ENCODE results near the gene IRX1.

IRX1 gene

DNA sequence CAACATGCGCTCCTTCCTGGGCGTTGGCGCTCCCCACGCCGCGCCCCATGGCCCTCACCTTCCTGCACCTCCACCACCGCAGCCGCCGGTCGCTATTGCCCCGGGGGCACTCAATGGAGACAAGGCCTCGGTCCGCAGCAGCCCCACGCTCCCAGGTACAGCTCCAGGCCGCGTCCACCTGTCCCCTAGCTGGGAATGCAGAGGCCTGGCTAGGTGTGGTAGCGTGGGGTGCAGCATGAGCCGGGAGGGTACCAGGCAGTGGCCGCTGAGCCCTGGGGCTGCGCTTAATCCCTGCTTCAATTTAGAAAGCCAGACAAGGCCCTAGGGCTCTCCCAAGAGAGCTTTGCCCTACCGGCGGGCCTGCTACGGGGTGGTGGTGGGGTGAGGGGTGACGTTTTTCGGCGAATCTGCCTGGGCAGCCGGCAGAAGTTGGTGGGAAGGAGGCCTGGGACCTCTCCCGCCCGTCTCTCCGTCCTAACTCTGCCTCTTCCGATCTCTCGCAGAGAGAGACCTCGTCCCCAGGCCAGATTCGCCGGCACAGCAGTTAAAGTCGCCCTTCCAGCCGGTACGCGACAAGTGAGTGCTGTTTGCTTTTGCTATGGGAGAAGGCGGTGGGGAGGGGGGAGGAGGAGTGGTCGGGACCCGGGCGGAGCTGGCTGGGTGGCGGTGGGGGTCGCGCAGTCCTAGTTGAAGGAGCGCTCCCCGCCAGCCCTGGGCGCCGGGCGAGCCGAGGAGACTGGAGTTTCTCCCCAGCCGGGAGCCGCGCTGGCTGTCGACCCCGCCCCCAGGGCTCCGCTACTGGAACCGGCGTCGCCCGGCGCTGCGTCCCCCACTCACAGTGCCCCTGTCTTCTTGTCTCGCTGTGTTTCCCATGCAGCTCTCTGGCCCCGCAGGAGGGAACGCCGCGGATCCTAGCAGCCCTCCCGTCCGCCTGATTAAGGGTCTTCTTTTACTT lies 4.8 kb downstream of the IRX1 start:
- no peak for DNase-seq (ENCODE audit: low read depth in 2 of 3, low spot score in 2 of 3)

DNA sequence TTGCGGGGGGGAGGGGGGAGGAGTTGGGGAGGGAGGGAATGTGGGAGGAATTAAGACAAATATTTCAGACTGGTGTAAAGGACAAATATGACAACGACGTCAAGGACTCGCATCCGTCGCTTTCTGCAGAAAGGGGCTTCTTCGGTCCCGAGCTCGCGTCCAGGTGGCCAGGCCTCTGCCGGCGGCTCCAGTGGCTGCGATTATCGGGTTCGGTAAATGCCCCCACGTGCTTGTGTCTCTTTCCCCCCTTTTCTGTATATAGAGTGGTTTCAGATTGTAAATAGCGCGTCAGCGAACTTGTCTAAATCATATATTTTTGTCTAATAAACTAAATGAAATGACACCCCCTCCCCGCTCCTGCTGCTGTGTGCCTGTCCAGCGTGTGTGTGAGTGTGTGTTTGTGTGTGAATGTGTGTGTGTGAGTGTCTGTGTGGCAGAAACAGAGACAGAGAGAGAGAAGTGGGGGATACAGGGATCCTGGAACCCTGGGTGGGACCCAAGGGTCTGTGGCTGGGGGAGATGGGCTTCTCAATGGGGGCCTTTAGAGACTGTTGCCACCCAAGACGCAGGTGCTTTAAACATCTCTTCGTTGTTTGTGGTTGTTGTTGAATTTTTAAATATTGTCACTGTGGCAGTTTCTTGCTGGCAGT lies 5.6 kb downstream of the IRX1 start:
- DNase-seq (ENCODE audit: low read depth in 2 of 3, low spot score in 2 of 3): no peak

DNA sequence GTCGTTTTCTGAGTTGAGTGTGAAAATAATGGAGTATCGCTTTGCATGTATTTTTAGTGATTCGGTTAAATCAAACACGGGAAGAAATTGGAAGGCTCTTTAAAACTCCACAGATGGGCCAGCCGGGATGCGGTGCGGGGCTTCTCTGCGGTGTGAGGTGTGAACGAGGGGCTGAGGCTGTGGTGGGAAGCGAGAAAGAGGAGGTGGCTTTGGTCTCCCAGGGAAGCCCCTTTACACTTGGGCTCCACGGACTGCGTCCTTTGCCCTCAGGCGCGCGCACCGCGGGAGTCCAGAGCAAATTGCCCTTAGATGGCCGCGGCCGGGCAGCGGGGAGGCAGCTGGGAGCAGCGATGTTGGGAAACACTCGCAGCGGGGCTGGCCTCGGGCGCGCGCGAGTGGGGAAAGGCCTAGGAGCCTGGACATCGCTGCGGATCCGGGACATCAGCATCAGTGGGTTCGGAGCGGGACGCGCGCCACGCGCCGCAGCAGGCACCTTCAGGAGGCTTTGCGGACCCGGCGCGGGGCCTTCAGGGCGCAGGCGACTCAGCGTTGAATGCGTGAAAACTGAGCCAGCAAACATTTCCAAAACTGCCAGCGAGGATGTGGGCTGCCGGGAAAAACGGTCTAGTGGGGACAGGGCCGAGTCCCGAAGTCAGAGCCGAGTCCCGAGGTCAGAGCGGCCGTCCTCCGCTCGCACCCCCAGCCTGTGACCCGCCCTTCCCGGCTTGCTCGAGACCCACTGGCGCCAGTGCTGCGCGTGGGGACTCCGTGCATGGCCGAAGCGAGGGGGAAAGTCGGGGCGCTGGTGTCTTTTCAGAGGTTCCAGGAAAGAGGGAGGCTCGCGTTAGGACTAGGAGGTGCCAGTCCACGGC lies 6.5 kb downstream of the IRX1 start:
- DNase-seq (ENCODE audit: low read depth in 2 of 3, low spot score in 2 of 3): no peak

DNA sequence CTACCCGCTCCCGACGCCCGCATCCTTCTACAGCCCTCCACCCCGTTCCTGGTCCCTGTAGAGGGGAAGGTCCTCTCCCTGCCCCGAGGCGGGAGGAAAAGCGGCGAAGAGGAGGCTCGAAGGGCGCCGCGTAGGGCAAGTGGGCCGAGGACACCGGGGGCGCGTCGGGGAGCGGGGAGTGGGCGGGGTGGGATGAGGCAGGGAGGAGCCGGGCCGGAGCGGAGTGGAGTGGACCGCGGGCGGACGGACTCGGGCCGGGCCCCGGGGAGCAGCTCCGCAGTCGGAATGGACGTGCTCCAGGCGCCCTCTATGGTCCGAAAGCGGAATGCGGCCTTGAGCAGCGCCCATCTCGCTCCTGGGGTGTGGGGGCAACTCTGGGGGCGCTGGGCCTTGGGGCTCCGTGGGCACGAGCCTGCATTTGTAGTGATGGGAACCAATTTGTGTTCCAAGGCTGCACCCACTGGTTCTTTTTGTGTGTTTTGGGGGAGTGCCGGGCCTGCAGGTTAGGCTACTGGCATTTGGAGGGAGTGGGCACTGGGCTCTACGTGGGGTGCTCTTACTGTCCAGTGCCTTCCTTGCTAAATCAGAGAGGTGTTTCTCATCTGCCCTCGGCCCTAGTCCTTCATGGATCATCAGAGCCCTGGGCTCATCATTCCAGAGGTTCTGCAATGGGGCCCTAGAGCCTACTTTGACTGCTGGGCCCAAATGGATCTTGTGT lies 7.3 kb downstream of the IRX1 start:
- no peak for DNase-seq (ENCODE audit: low read depth in 2 of 3, low spot score in 2 of 3)

GRCh38 chr5:3604501-3604900 lies 8.9 kb downstream of the IRX1 start:
- no peak for DNase-seq (ENCODE audit: low read depth in 2 of 3, low spot score in 2 of 3)

GRCh38 chr5:3605298-3606010 lies 9.8 kb downstream of the IRX1 start:
- no peak for DNase-seq (ENCODE audit: low read depth in 2 of 3, low spot score in 2 of 3)

GRCh38 chr5:3606121-3606831 lies 10.6 kb downstream of the IRX1 start:
- DNase-seq (ENCODE audit: low read depth in 2 of 3, low spot score in 2 of 3): no peak

DNA sequence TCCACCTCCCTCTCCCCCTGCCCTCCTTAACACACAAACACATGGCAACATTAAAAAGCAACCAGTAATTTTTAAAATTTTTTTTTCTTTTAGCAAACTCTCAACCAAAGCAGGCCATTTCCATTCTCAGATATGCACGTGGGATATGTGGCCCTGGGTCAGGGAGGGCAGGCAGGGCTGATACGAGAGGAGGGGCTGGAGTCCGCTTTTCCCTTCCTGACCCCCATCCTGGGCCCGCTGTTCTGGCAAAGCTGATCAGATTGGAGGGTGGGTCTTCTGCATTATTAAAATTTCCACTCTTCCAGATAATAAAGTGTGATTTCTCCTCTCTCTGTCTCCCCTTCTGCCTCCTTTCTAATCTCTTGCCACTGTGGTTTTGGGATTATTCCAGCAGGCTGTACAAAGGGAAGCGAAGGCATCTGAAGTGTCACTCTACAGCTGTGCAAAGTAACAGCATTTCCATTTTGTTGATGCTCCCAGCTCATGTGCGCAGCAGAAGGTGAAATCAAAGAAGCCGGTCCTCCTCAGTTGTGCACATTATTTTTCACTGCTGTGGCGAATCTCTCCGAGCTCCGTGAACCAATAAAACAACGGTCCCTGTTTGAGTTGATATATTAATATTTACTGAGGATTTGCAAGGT lies 12.0 kb downstream of the IRX1 start:
- no peak for DNase-seq (ENCODE audit: low read depth in 2 of 3, low spot score in 2 of 3)

DNA sequence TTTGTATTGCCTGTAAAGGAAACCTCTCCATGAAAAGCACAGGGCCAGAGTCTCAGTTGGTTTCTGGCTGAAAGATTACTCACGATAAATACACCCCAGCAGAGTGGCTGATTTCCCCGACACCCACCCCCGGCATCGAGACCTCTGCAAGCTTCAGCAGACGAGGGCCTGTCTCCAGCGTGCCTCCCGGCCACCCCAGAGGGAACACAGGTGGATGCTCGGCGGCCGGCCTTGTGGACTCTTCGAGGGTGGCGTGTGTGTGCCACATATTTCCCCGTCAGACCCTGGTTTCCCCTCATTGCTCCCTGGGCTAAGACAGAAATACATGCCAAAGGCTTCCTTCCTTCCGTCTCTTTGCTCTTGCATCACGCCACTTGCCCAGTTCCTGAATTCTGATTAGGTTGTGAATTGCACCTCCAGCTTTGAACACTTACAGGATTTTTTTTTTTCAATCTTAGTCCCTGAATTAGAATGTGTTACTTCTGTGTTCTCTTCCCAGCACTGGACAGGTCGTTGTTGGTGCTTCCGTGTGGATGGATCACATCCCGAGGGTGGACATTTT lies 13.6 kb downstream of the IRX1 start:
- DNase-seq (ENCODE audit: low read depth in 2 of 3, low spot score in 2 of 3): no peak

- no peak for DNase-seq (ENCODE audit: low read depth in 2 of 3, low spot score in 2 of 3)
Observed at GRCh38 chr5:3612591-3613042, 17.0 kb downstream of the IRX1 start.

- no peak for DNase-seq (ENCODE audit: low read depth in 2 of 3, low spot score in 2 of 3)
Observed at GRCh38 chr5:3613726-3614125, 18.1 kb downstream of the IRX1 start.

DNA sequence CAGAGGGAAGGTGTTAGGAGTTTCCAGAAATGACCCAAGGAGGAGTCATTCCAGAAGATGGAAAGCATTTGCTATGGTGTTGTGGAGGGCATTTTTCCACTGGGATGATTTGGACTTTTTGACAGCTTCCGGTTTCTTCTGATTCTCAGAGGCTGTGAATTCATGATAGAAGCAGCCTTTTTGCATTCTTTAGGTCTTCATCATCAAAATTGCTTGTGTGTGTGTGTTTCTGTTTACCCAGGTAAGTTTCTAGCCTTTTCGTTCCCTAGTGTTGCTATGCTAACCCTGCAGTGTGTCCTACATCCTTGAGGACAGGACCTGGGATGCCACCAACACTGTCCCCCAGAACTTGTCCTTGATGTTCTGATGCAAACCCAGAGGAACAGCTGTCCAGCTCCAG lies 19.6 kb downstream of the IRX1 start:
- no peak for DNase-seq (ENCODE audit: low read depth in 2 of 3, low spot score in 2 of 3)

DNA sequence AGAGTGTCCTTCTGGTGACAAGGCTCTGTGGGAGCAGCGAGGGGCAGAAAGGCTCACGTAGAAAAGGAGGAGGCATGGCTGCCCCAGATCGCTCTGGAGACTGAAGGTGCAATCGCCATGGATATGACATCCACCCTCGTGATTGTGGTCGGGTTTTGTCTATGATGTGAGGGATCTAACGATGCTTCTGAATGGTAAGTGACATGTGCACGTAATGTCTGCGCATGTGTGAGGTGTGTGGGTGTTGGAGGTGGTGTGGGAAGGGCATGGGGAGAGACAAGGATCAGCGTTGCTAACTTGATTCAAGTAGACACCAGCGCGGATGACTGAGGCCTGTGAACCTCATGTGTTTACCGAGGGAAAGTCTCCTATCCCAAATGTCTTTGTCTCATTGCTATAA lies 20.2 kb downstream of the IRX1 start:
- no peak for DNase-seq (ENCODE audit: low read depth in 2 of 3, low spot score in 2 of 3)

DNA sequence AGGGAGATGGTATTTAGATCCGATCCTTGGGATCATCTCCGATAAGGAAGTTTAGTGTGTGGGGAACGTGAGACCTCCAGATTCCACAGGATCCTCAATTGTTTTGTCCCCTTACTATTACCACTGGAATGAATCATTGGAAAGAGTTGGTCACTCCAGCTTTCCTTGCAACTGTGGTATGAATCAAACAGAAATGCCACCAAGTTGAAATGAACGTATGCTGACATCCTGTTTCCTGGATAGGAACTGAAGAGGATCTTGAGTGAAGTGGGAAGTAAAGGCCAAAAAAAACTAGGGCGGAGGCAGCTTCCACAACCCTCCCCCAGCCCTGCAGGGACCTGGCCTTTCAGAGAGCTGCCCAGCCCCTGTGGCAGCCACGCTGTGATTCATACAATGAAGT lies 23.9 kb downstream of the IRX1 start:
- DNase-seq (ENCODE audit: low read depth in 2 of 3, low spot score in 2 of 3): no peak

DNA sequence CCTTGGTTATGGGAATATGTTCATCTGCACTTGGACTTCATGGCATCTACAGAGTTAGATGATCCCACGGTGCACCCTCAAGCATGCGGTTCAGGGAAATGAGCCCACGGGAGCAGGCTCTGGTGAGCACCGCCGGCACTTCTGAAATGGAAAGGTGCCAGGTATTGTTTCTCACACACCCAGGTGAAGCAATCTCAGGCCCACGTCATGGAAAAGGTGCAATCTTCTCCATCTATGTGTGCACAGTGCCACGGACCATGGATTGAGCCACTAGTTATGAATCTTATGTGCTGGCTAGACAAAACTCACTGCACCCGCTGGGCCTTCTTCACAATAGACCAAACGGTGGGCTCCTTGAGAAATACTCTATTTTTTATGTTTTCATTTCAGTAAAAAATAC lies 27.3 kb downstream of the IRX1 start:
- no peak for DNase-seq (ENCODE audit: low read depth in 2 of 3, low spot score in 2 of 3)

GRCh38 chr5:3625626-3626025 lies 30.0 kb downstream of the IRX1 start:
- no peak for DNase-seq (ENCODE audit: low read depth in 2 of 3, low spot score in 2 of 3)

DNA sequence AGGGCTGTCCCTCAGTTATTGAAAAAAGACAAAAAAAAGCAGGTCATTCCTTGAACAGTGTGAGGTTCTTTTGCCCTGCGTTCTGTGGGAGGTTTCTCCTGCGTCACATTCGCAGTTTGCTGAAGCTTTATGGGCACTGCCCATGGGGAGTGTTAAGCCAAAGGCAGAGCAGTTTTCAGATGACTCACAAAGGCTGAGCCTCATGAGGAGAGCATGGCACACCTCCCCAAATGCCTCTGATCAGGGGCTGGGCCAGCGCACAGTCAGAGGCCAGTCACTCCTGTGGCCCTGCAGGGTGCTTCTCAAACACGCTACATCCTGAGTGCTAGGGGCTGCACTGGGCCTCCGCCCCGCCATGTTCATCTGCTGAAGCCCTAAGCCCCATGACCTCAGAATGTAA lies 38.4 kb downstream of the IRX1 start:
- no peak for DNase-seq (ENCODE audit: low read depth in 2 of 3, low spot score in 2 of 3)

GRCh38 chr5:3639175-3639574 lies 43.5 kb downstream of the IRX1 start:
- DNase-seq (ENCODE audit: low read depth in 2 of 3, low spot score in 2 of 3): no peak

GRCh38 chr5:3642231-3642630 lies 46.6 kb downstream of the IRX1 start:
- DNase-seq (ENCODE audit: low read depth in 2 of 3, low spot score in 2 of 3): no peak
